Measurements from ENCODE around the gene SH2D7.
"Not testable (repeated sequence)": the region's sequence is repeated elsewhere in the genome, so short reads cannot be mapped to it uniquely, and the experiment has no call there.

Gene SH2D7

DNA sequence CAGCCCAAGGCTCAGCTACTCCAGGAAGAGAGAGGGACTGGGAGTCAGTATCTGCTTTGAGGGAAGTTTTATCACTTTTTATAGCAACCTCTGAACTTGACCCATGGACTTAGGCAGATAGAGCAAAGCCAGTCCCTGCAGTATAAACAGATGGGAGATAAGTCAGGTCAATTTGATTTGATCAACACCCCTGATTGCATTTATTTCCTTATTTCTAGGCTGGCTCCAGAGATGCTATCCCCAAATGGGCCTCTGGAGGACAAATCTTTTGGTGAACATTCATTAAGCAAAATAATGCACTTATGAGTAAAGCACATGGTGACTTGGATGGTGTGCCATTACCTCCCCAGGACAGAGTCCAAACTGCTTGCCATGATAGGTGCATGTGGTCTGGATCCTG, 47.9 kb downstream of the SH2D7 start:
- Histone ChIP-seq H3K4me3 (ENCODE audit: insufficient read depth, low read depth, low read length) (no peak overlapping the region), H3K4me1 (ENCODE audit: control insufficient read depth, insufficient read depth, low read length) (no peaks in the 10 kb centered on the region), H3K36me3 (ENCODE audit: control insufficient read depth, insufficient read depth, low read length) (no peaks in the 10 kb centered on the region), H3K27ac (ENCODE audit: insufficient read depth, low read depth, low read length, poor library complexity, severe bottlenecking) (no peak overlapping the region), H3K9me3 (ENCODE audit: control insufficient read depth, low read length) (no peaks in the 10 kb centered on the region), H3K27me3 (ENCODE audit: control insufficient read depth, insufficient read depth, low read length, poor library complexity, severe bottlenecking) (no peaks in the 10 kb centered on the region)

DNA sequence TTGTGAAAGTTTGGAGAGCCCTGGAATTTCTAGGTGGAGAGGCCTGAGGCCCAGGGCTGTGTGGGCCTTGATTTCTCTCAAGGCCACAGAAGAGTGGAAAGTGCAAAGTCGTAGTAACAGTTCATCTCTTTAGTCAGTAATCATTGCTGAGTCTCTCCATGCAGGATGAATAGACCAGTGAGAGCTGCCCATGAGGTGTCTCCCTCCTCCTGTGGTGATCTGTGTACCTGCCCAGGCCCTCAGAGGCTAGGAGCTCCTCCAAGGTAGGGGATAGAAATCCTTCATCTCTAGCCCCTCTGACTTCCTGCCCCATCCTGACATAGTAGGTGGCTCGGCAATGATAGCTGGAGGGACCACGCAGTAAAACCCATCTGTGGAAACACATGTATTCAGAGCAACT, 50.0 kb downstream of the SH2D7 start:
- 90 to 93% methylated on average over 3 of the region's 3 CpGs for WGBS, 2 experiments
- Histone ChIP-seq H3K4me1 (ENCODE audit: control insufficient read depth, insufficient read depth, low read length) (no peaks in the 10 kb centered on the region), H3K9me3 (ENCODE audit: control insufficient read depth, low read length) (no peaks in the 10 kb centered on the region), H3K4me3 (ENCODE audit: insufficient read depth, low read depth, low read length) (no peak overlapping the region), H3K36me3 (ENCODE audit: control insufficient read depth, insufficient read depth, low read length) (no peaks in the 10 kb centered on the region), H3K27me3 (ENCODE audit: control insufficient read depth, insufficient read depth, low read length, poor library complexity, severe bottlenecking) (no peaks in the 10 kb centered on the region), H3K27ac (ENCODE audit: insufficient read depth, low read depth, low read length, poor library complexity, severe bottlenecking) (no peak overlapping the region)

DNA sequence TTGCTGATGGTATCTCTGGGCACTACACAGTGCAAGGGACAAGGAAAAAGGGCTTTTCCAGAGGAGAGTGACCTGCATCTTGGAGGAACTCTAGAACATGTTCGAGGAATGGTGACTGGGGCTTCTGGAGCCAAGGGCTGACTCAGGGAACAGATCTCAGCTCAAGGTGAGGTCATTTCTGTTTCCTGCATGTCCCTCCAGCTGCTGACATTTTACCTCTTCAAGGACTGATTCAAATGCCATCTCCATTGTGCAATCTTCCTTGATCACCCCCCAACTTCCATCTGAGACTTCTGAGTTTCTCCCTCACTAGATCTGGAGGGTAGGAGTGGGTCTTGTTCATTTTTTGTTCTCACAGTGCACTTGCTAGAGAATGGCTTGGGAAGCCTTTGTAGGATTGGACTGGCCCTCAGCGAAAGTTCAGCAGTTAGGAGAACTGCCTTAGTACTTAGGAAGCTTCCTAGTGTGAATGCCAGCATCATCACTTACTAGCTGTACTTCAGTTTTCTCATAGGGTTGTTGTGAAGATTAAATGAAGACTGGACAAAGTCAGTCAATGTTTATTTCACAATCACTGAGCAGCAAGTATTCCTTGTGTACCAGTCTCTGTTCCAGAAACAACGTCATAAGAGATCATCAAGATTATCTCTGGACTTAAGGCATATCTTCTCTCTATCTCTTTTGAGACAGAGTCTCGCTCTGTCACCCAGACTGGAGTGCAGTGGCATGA, 54.2 kb downstream of the SH2D7 start:
- 86 to 94% methylated on average over 4 of the region's 4 CpGs for WGBS, 2 experiments
- Histone ChIP-seq H3K27ac (ENCODE audit: insufficient read depth, low read depth, low read length, poor library complexity, severe bottlenecking) (no peak overlapping the region), H3K4me3 (ENCODE audit: insufficient read depth, low read depth, low read length) (no peak overlapping the region), H3K4me1 (ENCODE audit: control insufficient read depth, insufficient read depth, low read length) (peaks cover 10% of the 10 kb centered on the region), H3K9me3 (ENCODE audit: control insufficient read depth, low read length) (no peaks in the 10 kb centered on the region), H3K27me3 (ENCODE audit: control insufficient read depth, insufficient read depth, low read length, poor library complexity, severe bottlenecking) (peaks cover 19% of the 10 kb centered on the region), H3K36me3 (ENCODE audit: control insufficient read depth, insufficient read depth, low read length) (no peaks in the 10 kb centered on the region)

DNA sequence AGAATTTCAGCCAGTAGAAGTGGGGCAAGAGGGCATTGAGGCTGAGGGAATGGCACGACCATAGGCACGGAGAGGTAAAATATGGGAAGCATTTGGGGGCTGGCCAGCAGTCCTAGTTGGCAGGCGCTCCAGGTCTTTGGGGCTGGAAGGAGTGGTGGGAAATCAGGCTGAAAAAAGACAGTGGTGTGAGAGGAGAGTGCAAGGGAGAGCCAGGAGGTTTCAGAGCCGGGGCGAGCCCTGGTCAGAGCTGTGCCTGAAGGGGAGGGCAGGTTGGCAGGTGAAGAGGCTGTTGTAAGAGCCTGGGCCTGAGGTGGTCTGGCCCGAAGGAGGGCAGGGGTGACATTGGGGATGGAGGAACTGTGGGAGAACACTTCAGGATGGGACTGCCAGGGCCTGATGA, 55.2 kb downstream of the SH2D7 start:
- no peaks in the 10 kb centered on the region for H3K36me3 ChIP-seq (ENCODE audit: control insufficient read depth, insufficient read depth, low read length)
- peaks cover 19% of the 10 kb centered on the region for H3K27me3 ChIP-seq (ENCODE audit: control insufficient read depth, insufficient read depth, low read length, poor library complexity, severe bottlenecking)
- no peak overlapping the region for H3K27ac ChIP-seq (ENCODE audit: insufficient read depth, low read depth, low read length, poor library complexity, severe bottlenecking)
- no peaks in the 10 kb centered on the region for H3K9me3 ChIP-seq (ENCODE audit: control insufficient read depth, low read length)
- WGBS, 2 experiments: 94 to 95% methylated on average over 6 of the region's 6 CpGs
- H3K4me3 ChIP-seq (ENCODE audit: insufficient read depth, low read depth, low read length): no peak overlapping the region
- peaks cover 10% of the 10 kb centered on the region for H3K4me1 ChIP-seq (ENCODE audit: control insufficient read depth, insufficient read depth, low read length)

DNA sequence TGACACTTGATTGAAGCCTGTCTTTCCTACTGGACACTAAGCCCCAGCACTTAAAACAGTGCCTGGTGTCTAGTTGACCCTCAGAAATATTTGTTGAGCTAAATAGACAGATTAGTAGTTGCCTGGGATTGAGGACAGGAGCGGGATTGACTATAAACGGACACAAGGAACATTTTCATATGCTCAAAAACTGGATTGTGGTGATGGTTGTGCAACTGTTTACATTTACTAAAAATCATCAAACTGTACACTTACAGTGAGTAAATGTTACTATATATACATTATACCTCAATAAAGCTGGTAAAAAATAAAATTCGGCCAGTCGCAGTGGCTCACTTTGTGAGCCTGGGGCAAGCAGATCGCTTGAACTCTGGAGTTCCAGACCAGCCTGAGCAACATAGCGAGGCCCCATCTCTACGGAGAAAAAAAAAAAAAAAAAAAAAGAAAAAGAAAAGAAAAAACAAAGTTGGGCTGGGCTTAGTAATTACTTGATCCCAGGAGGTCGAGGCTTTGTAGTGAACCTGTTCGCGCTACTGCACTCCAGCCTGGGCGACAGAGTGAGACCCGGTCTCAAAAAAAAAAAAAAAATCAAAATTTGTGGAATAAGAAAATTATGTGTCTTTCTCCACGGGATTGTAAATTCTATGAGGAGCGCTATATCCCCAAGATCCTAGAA, 56.2 kb downstream of the SH2D7 start:
- H3K27ac ChIP-seq (ENCODE audit: insufficient read depth, low read depth, low read length, poor library complexity, severe bottlenecking): no peak overlapping the region
- peaks cover 10% of the 10 kb centered on the region for H3K4me1 ChIP-seq (ENCODE audit: control insufficient read depth, insufficient read depth, low read length)
- no peaks in the 10 kb centered on the region for H3K36me3 ChIP-seq (ENCODE audit: control insufficient read depth, insufficient read depth, low read length)
- H3K9me3 ChIP-seq (ENCODE audit: control insufficient read depth, low read length): no peaks in the 10 kb centered on the region
- H3K27me3 ChIP-seq (ENCODE audit: control insufficient read depth, insufficient read depth, low read length, poor library complexity, severe bottlenecking): peaks cover 19% of the 10 kb centered on the region
- H3K4me3 ChIP-seq (ENCODE audit: insufficient read depth, low read depth, low read length): peak overlapping the region; percentile 84
- WGBS, 2 experiments: 21 to 26% methylated on average over 14 of the region's 14 CpGs

DNA sequence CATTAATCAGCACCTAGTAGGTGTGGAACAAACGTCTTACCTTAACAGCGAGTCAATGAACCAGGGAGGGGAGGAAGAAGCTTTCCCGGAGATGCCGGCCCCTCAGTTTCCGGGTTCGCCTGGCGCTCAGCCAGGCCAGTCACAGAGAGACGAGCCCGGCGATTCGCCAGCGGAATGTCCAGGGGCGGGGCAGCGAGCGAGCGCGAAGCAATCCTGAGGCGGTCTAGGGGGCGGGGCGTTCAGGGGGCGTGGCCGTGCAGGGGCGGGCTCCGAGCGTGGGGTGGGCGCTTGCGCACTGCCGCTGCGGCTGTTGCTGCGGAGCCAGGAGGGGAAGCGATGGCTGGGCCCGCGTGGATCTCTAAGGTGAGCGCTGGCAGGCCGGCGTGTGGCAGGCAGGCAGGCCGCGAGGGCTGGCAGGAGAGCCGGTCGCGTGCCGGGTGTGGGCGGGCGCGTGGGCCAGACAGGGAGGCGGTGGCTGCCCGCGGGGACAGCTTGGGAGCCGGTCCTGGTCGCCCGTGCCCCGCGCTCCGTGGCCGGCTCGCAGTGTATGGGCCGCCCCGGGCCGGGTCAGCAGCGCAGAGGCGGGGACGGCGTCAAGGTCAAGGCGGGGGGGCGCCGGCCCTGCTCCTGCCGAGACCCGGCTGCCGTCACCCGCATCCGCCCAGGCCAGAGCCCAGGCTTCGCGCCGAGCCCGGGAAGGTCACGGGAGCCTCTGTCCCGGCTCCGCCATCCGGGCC, 56.9 kb downstream of the SH2D7 start, which contains the start of gene IDH3A:
Gene IDH3A, plus strand, starts transcription at position 295 of the 737 bp plus-strand sequence. Its CDS starts 42 bp downstream, at position 337.
- H3K36me3 ChIP-seq (ENCODE audit: control insufficient read depth, insufficient read depth, low read length): no peaks in the 10 kb centered on the region
- peaks cover 10% of the 10 kb centered on the region for H3K4me1 ChIP-seq (ENCODE audit: control insufficient read depth, insufficient read depth, low read length)
- no peaks in the 10 kb centered on the region for H3K9me3 ChIP-seq (ENCODE audit: control insufficient read depth, low read length)
- no peak within 1 kb of the TSS for H3K27ac ChIP-seq (ENCODE audit: insufficient read depth, low read depth, low read length, poor library complexity, severe bottlenecking)
- H3K27me3 ChIP-seq (ENCODE audit: control insufficient read depth, insufficient read depth, low read length, poor library complexity, severe bottlenecking): peaks cover 19% of the 10 kb centered on the region
- peak within 1 kb of the TSS; percentile 84 for H3K4me3 ChIP-seq (ENCODE audit: insufficient read depth, low read depth, low read length)
- WGBS, 2 experiments: 1% methylated on average over 79 of the region's 79 CpGs

DNA sequence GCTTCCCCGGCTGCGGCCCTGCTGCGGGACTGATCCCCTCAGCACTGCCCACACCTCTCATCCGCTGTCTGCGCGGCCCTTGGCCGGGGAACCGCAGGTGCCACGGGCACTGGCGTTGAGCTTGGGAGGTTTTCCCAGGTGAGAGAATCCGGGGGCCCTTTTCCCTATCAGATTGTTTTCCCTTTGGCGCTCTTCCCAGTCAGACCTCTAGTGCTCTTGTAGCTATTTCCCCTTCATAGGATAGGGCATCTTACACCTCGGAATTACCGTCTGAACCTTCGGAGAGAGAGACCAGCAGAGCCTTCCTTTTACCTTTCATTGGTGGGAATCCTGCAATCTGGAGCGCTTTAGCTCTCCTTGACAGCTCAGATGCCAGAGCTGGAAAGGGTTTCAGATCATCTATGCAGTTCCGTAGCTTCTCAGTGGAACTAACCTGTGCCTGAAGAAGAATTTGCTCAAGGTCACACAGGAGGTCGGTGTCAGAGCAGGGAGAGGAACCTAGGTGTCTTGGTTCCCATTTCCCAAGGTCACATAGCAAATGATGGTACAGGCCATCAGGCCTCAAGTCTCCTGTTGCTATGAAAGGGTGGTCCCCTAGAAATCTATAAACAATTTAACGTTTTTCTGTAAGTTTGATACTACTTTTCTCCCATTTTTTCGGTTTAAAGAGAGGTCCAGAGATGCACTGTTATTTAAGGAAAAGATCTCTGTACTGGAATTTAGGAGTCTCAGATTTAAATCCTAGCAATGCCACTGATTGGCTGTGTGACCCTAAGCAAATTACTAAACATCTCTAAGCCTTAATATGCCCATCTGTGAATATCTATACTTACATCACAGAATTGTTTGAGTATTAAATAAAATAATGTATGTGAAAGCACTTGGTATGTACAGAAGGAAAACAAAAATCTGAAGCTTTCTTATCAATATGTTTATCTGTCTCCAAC, 57.7 kb downstream of the SH2D7 start:
- Histone ChIP-seq H3K27ac (ENCODE audit: insufficient read depth, low read depth, low read length, poor library complexity, severe bottlenecking) (no peak overlapping the region), H3K27me3 (ENCODE audit: control insufficient read depth, insufficient read depth, low read length, poor library complexity, severe bottlenecking) (peaks cover 19% of the 10 kb centered on the region), H3K36me3 (ENCODE audit: control insufficient read depth, insufficient read depth, low read length) (no peaks in the 10 kb centered on the region), H3K9me3 (ENCODE audit: control insufficient read depth, low read length) (no peaks in the 10 kb centered on the region), H3K4me3 (ENCODE audit: insufficient read depth, low read depth, low read length) (peak overlapping the region; percentile 84), H3K4me1 (ENCODE audit: control insufficient read depth, insufficient read depth, low read length) (peaks cover 10% of the 10 kb centered on the region)
- WGBS, 2 experiments: 16 to 17% methylated on average over 20 of the region's 20 CpGs

DNA sequence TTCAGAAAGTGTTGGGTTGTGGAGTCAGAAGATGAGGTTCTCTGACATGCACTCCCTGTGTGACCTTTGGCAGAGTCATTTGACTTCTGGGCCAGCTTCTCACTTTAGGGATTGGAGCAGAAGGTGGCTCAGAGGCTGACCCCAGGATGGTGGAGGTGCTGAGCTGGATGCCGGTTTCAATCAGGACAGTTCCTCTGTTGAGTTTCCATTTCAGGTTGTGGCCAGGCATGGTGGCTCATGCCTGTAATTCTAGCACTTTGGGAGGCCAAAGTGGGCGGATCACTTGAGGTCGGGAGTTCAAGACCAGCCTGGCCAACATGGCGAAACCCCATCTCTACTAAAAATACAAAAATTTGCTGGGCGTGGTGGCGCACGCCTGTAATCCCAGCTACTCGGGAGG, 58.7 kb downstream of the SH2D7 start:
- H3K4me1 ChIP-seq (ENCODE audit: control insufficient read depth, insufficient read depth, low read length): peaks cover 10% of the 10 kb centered on the region
- not testable (repeated sequence) for H3K4me3 ChIP-seq (ENCODE audit: insufficient read depth, low read depth, low read length); H3K9me3 ChIP-seq (ENCODE audit: control insufficient read depth, low read length); H3K27ac ChIP-seq (ENCODE audit: insufficient read depth, low read depth, low read length, poor library complexity, severe bottlenecking); H3K36me3 ChIP-seq (ENCODE audit: control insufficient read depth, insufficient read depth, low read length)
- peaks cover 19% of the 10 kb centered on the region for H3K27me3 ChIP-seq (ENCODE audit: control insufficient read depth, insufficient read depth, low read length, poor library complexity, severe bottlenecking)
- WGBS, 2 experiments: 95 to 96% methylated on average over 8 of the region's 8 CpGs
